ENCODE measurements around the gene TMEM41B.

- TF ChIP-seq CTCF (IDR thresholded peaks at IDR 0.05): no peak
- TF ChIP-seq EP300 (IDR thresholded peaks at IDR 0.05): no peak
- TF ChIP-seq POLR2A (IDR thresholded peaks at IDR 0.05): no peak
Observed at GRCh38 chr11:9310485-9311090, 3.8 kb downstream of the TMEM41B start.
